HT1080 (cell line): ENCODE measurements around the gene HBEGF. TPM values are rescaled to one million over a fixed set of nuclear protein-coding genes. Genes with fewer than 3 reads are reported as not detected.
A peak's percentile ranks its signal among the peaks of the same experiment; 100 is the strongest.

Experiments used
- DNase-seq: peaks from one replicate; pipeline ENCODE4 v3.0.0-alpha.2; 2015; ENCODE audit warnings: low read depth
- total RNA-seq: library from RNA; depleted of rRNA; stranded (reverse); fragments of >200 nt; shearing (Covaris generic); gene quantifications from 2 replicates; pipeline ENCODE4 v1.2.3, GENCODE V29; 2014

The HBEGF gene
- total RNA-seq, 1 experiment from 2014 or later, result 55.7 TPM

DNA sequence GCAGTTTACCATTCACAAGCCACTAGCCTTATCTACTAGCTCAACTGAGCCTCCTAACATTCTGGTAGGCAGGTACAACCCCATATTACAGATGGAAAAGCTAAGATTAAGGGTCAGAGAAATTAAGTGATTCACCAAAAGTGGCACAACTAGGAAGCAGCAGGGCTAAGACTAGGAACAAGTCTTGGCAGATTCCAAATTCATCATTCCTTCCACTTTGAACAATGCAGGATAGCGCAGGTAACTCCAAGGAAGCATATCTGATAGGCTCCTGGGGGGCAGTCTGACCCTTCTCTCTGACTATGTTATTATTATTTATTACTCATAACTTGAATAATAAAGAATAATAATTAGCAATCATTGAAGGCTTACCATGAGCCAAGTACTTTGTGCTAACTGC is 8.5 kb downstream of the HBEGF start:
- DNase-seq, result no peak

- no peak for DNase-seq
Observed at GRCh38 chr5:140336388-140336787, 10.0 kb downstream of the HBEGF start.

DNA sequence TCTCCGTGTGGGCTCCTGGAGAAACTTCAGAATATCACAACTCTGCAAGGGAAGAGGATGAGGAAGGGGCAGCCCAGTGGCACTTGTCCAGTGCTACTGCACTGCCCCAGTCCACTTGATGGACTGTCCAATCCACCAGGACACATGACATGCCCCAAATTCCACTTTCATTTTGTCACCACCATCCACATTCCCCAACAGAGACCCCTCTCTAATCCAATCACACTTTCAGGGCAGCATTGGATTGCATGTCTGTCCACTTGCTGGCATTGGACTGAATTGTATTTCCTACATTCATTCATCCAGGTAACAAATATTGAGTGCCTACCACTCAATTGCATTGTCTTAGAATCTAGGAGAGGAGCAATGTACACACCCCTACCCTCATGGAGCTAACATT is 14.8 kb downstream of the HBEGF start:
- no peak for DNase-seq

DNA sequence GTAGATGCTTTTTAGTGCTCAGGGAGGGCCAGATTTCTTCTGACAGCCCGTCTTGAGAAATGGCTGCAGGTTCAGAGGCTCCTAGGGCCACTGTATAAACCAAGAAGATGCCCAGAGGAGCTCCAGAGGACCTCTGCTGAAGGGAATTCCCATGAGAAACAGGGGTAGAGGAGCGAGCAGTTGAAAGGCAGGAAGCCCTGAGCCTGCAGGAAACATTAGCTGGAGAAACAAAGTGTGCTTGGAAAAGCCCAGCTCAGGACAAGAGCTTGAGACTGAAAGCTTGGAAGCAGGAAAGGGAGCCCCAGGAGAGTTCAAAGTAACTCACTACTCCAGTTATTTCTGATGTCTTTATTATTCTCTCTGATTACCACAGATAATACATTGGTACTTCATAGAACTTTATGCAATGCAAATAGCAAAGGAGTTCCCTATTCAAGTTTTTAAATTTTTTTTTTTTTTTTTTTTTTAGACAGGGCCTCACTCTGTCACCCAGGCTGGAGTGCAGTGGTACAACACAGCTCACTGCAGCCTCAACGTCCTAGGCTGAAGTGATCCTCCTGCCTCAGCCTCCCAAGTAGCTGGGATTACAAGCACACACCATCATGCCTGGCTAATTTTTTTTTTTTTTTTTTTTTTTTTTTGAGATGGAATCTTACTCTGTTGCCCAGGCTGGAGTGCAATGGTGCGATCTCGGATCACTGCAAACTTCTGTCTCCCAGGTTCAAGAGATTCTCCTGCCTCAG is 16.5 kb downstream of the HBEGF start:
- no peak for DNase-seq

GRCh38 chr5:140328036-140328764 is 18.2 kb downstream of the HBEGF start:
- DNase-seq, result no peak

- DNase-seq, result no peak
Observed at GRCh38 chr5:140327589-140327988, 18.8 kb downstream of the HBEGF start.

- no peak for DNase-seq
Observed at GRCh38 chr5:140325486-140325885, 20.9 kb downstream of the HBEGF start.

- DNase-seq, result no peak
Observed at GRCh38 chr5:140324617-140325241, 21.7 kb downstream of the HBEGF start.

DNA sequence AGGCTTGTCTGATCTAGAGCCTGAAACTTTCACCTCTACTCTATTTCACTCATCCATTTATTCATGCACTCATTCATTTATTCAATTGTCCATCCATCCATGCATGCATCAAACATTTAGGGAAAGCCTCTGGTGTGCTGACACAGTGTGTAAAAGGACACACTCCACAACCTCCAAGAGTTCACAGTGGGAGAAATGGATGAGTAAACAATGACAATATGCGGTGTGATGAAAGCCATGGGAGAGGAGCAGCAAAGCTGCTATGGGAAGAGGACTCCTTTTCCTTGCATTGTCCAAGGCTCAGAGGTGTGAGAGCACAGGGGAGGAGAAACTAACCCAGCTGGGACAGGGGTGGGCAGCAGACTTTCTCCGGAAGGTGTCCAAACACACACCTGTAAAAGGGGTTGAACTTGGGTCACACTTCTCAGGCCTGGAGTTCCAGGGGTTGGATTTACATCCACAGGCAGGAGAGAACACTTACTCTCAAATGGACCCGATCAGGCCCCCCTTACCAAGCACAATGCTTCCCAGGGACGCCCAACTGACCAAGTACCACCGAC is 22.3 kb downstream of the HBEGF start:
- no peak for DNase-seq

- DNase-seq, result peak; percentile 98
Observed at GRCh38 chr5:140322751-140323731, 23.4 kb downstream of the HBEGF start.

DNA sequence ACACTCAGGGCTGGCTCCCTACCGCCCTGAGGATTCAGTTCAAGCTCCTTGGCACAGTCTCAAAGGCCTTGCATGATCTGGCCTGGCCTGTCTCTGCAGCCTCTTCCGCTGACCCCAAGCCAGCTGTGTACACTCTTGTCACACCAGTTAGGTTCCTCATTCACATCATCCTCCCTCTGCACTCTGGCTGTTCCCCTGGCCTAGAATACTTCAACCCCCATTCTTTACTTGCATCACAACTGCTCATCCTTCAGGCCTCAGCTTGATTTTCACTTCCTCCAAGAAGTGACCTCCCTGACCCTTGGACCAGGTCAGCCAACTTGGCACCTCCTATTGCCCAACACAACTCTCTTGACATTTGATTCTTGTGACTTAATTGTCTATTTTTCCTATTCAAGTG is 24.6 kb downstream of the HBEGF start:
- no peak for DNase-seq

DNA sequence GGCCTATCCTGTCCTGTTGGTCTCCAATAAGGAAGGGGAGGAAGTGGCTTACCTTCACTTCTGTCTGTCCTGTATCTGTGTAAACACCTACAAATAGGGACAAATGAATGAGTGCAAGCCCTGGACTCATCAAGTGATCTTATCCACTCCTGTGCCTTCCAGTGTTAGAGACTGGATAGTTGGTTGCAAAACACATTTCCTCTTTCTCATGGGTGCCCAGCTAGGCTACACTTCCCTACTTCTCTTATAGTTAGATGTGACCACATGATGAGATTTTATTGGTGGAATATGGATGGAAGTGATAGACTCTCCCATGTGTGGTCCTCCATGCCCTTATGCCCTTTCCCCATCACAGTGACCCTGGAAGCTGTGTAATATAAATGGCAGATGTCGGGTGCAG is 26.6 kb downstream of the HBEGF start:
- DNase-seq, result no peak

DNA sequence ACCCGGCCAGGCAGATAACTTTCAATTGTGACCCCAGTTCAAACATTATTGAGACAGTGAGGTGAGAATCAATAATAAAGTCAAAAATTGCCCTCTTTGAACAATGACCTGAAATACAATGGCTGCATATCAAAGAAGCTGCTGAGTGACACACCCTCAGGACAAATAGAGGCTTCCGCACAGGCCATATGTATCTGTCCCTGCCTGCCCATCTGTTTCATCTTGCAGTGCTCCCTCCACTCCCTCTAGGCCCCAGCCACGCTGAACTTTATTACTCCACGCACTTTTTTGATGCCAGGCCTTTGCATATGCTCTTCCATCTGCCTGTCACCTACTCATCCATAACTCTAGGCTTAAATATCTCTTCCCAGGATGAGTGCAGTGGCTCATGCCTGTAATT is 27.6 kb downstream of the HBEGF start:
- DNase-seq, result no peak

- DNase-seq, result peak; percentile 91
Observed at GRCh38 chr5:140317859-140318258, 28.5 kb downstream of the HBEGF start.

DNA sequence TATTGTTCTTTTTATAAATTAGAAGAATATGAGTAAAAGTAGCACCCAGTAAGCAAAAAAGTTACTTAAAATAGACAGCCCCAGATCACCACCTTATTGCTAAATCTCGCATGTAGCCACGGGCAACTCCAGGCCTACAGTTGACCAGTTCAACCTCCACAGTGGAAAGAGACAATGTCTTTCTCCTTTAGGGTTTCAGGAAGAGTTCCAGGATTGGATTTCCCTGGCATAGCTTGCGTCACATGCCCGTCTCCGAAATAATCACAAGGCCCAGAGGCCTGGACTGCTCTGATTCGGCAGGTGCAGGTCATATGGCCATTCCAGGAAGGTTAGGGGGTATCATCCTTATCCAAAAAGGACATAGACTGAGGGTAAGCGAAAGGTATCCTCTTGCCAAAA is 33.6 kb downstream of the HBEGF start:
- DNase-seq, result no peak

GRCh38 chr5:140312067-140312790 is 34.2 kb downstream of the HBEGF start:
- DNase-seq, result peak; percentile 99

DNA sequence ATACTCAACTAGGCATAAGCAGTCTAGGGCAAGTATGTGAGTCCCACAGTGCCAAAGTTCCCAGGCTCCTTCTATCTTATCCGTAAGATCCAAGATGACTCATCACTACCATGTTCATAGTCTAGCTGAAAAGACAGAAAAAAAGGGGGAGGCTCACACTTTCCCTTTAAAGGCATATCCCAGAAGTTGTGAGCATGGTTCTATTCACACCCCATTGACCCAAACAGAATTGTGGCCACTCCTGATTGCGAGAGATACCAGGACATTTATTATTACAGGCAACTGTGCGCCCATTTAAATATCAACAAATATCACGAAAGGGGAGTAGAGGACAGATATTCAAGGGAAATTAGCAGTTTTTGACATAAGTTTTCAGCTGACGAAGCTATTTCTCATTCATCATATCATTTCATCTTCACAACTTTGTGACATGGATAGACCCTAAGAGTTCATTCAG is 35.4 kb downstream of the HBEGF start:
- peak; percentile 95 for DNase-seq

- peak; percentile 50 for DNase-seq
Observed at GRCh38 chr5:140310434-140310833, 36.0 kb downstream of the HBEGF start.

GRCh38 chr5:140309706-140310249 is 36.6 kb downstream of the HBEGF start:
- no peak for DNase-seq

DNA sequence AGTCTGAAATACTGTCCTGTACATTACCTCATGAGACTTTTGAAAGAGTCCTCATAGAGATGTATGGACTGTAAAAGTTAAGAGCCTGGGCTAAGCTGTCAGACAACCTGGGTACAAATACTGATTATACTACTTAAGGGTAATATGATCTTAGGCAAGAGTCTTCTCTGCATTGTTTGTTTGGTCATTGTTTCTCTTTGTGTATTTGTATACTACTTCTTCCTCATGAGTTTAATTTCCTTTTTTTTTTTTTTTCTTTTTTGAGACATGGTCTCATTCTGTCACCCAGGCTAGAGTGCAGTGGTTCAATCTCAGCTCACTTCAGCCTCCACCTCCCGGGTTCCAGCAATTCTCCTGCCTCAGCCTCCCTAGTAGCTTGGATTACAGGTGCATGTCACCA is 40.9 kb downstream of the HBEGF start:
- DNase-seq, result no peak
